Breast epithelium (tissue), 4 donors: ENCODE data around the gene SRP9. TPM values are rescaled to one million over a fixed set of nuclear protein-coding genes. Genes with fewer than 3 reads are reported as not detected.

Experiments used
- DNase-seq, 2 donors: peaks; one replicate each; pipeline ENCODE4 v3.0.0-alpha.2; 2019; ENCODE audit warnings: low spot score in 2 of 2
- H3K27ac ChIP-seq, 2 donors: fragments of 200-600 bp; sonication (generic) in 1 of 2; one replicate each; pipeline ENCODE4 v1.5.1; 2016 to 2019; ENCODE audit warnings: mild to moderate bottlenecking in 1 of 2
- H3K27me3 ChIP-seq, 2 donors: fragments of 200-600 bp; sonication (generic) in 1 of 2; one replicate each; pipeline versions ENCODE4 v1.5.1 to v1.6.0; 2017 to 2019; ENCODE audit warnings: control low read depth in 1 of 2, mild to moderate bottlenecking in 1 of 2
- H3K36me3 ChIP-seq: fragments of 200-600 bp; one replicate; pipeline ENCODE4 v1.5.1; 2019
- H3K4me1 ChIP-seq, 2 donors: fragments of 200-600 bp; sonication (generic); one replicate each; pipeline ENCODE4 v1.5.1; 2016 to 2019; ENCODE audit warnings: control low read depth in 1 of 2
- H3K4me3 ChIP-seq, 3 donors: fragments of 200-600 bp; sonication (generic); 1 replicate in 2 of 3; 2 replicates in 1 of 3; pipeline ENCODE4 v1.5.1; 2016 to 2019; ENCODE audit warnings: mild to moderate bottlenecking in 3 of 3, moderate library complexity in 2 of 3
- H3K9me3 ChIP-seq, 2 donors: fragments of 200-600 bp; sonication (generic) in 1 of 2; one replicate each; pipeline ENCODE4 v1.5.1; 2016 to 2019; ENCODE audit warnings: control low read depth in 1 of 2
- POLR2A ChIP-seq: fragments of 450-650 bp; IDR thresholded peaks from one replicate; pipeline ENCODE4 v1.6.1; 2016; ENCODE audit warnings: antibody characterized with exemption, mild to moderate bottlenecking, moderate library complexity
- POLR2AphosphoS5 ChIP-seq, 3 donors: sonication (generic); formaldehyde crosslinking; IDR thresholded peaks; one replicate each; pipeline ENCODE4 v1.6.1; 2017; ENCODE audit warnings: antibody characterized with exemption in 3 of 3
- intact Hi-C: fragments of 100-400 bp; cut with DNase I; formaldehyde crosslinking; loops from one replicate; pipeline ENCODE4 v1.15.1; 2023; ENCODE audit warnings: low total_unique reads
- total RNA-seq, 3 donors: library from RNA; depleted of rRNA; stranded (reverse); fragments of >200 nt; gene quantifications; one replicate each; pipeline ENCODE4 v1.1.0, GENCODE V29; 2016
- TF ChIP-seq, protein P1 (sequence below), 3 donors: fragments of 450-650 bp; IDR thresholded peaks; one replicate each; pipeline ENCODE4 v1.5.1; 2016 to 2017; ENCODE audit warnings: antibody characterized with exemption in 3 of 3, mild to moderate bottlenecking in 3 of 3, moderate library complexity in 3 of 3

The SRP9 gene
- total RNA-seq, 3 donors from 2014 or later: 168 to 251 (median 205) TPM

DNA sequence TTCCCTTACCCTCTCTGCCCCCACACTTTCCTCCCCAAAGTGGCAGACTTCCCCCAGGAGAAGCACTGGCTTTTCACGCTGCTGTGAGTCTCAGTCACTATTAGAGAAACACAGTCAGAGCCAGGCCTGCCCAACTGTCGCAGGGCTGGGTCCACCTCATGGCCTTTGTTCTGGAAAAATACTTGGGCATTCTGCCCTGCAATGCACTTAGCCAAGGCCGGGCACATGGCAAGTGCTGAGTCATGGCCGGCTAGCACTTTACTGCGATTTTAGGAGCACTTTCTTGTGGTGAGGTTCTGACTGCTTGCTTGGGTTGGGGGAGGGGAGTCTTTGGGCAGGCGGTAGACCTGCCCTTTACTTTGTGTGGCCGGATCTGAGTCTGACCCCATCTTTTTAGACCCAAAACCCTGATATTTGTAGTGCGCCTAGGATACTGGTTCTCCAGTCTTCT, 40.0 kb downstream of the SRP9 start:
- H3K36me3 ChIP-seq: no peaks in the 10 kb centered on the region
- no peaks in the 10 kb centered on the region for H3K27me3 ChIP-seq
- H3K27ac ChIP-seq: peak overlapping the region; percentile 87 to 96
- peak overlapping the region in 1 of 3 donors; percentile 30 for H3K4me3 ChIP-seq
- peaks cover 15 to 21% of the 10 kb centered on the region in 2 donors for H3K4me1 ChIP-seq
- H3K9me3 ChIP-seq: no peaks in the 10 kb centered on the region
- TF ChIP-seq POLR2A: no peak
- peak; percentile 65 to 87 (median 77) for TF ChIP-seq POLR2AphosphoS5 (IDR thresholded peaks at IDR 0.05)
- DNase-seq: peak; percentile 72 to 82
- intact Hi-C loops: no loop called here

DNA sequence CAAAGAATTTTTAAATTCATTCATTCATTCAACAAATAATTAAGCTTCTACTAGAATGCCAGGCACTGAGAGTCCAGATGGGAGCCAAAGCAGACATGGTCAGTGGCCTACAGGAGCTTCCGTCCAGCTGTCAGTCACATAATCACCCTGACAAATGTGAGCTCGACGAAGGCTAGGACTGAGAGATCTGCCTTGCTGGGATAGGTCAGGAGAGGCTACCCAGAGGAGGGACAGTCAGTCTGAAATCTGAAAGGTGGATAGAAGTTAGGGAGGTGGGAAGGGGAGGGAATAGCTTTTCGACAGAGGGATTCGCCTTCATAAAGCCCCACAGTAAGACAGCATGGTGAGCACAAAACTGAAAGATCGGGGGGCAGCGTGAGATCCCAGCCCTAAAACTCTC, 40.6 kb downstream of the SRP9 start:
- H3K27ac ChIP-seq: peak overlapping the region; percentile 87 to 96
- no peaks in the 10 kb centered on the region for H3K36me3 ChIP-seq
- DNase-seq: no peak
- no peaks in the 10 kb centered on the region for H3K27me3 ChIP-seq
- peaks cover 15 to 21% of the 10 kb centered on the region in 2 donors for H3K4me1 ChIP-seq
- H3K9me3 ChIP-seq: no peaks in the 10 kb centered on the region
- H3K4me3 ChIP-seq: no peak overlapping the region
- intact Hi-C loops: no loop called here
- TF ChIP-seq POLR2AphosphoS5 (IDR thresholded peaks at IDR 0.05) (no peak), POLR2A (no peak)
- TF ChIP-seq, protein P1, sequence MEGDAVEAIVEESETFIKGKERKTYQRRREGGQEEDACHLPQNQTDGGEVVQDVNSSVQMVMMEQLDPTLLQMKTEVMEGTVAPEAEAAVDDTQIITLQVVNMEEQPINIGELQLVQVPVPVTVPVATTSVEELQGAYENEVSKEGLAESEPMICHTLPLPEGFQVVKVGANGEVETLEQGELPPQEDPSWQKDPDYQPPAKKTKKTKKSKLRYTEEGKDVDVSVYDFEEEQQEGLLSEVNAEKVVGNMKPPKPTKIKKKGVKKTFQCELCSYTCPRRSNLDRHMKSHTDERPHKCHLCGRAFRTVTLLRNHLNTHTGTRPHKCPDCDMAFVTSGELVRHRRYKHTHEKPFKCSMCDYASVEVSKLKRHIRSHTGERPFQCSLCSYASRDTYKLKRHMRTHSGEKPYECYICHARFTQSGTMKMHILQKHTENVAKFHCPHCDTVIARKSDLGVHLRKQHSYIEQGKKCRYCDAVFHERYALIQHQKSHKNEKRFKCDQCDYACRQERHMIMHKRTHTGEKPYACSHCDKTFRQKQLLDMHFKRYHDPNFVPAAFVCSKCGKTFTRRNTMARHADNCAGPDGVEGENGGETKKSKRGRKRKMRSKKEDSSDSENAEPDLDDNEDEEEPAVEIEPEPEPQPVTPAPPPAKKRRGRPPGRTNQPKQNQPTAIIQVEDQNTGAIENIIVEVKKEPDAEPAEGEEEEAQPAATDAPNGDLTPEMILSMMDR (IDR thresholded peaks at IDR 0.05): no peak

DNA sequence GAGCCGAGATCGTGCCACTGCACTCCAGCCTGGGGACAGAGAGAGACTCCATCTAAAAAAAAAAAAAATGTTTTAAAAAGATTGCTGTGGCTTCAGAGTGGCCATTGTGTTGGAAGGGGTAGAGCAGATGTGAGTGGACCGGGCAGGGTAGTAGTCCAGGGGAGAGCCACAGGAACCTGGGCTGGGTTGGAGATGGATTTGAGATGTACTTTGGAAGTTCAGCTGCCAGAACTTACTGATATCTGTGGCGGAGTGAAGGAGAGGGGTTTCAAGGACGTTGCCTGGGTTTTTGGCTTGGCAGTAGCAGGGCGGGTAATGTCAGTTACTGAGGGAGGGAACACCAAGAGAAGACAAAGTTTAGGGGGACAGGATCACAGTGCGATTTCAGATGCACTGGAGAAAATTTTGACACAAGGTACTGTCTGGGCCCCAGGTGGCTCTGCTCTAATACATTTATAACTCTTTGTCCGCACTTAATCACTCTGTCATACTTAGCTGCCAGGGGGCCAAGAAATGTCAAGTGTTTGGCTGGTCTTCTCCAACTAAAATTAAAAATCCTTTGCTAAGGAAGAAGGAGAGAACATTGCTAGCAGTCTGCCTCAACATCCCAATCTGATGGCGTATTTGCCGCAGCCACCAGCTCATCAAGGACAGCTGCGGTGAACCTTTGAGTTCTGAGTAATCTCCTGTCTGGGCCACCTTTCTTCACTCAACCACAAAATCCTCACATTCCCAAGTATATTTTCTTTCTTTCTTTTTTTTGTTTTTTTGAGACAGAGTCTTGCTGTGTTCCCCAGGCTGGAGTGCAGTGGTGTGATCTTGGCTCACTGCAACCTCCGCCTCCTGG, 41.9 kb downstream of the SRP9 start:
- H3K27ac ChIP-seq: peak overlapping the region in 1 of 2 donors; percentile 13
- H3K36me3 ChIP-seq: no peaks in the 10 kb centered on the region
- no peak overlapping the region for H3K4me3 ChIP-seq
- TF ChIP-seq POLR2A (no peak), POLR2AphosphoS5 (IDR thresholded peaks at IDR 0.05) (no peak)
- TF ChIP-seq, protein P1 (IDR thresholded peaks at IDR 0.05): no peak
- no peaks in the 10 kb centered on the region for H3K27me3 ChIP-seq
- peaks cover 15 to 21% of the 10 kb centered on the region in 2 donors for H3K4me1 ChIP-seq
- no peak for DNase-seq
- intact Hi-C loops: no loop called here
- H3K9me3 ChIP-seq: no peaks in the 10 kb centered on the region

DNA sequence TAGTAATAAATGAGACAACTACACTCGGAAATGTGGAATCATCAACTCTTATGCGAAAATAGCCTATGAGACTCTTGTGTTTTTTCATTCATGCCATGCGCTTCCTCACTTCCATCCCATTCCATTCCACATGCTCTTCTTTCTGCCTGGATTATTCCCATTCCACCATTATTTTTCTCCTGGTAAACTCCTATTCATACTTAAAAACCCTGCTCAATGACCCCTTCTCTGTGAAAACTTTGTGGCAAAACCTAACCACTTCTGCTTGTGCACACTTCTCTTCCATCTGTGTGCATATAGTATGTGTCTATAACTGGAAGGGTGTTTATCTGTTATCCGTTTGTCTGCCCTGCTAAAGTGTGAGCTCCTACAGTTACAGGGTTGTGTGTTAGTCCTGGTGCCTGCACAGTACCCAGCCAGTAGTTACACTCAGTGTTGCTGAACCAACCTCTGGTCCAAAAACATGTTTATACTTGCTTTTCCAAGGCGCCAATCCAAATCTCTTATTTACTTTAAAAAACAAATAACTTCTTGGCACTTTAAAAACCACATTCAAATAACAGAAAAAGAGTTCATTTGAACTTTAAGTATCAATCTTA, 43.0 kb downstream of the SRP9 start:
- TF ChIP-seq POLR2AphosphoS5 (IDR thresholded peaks at IDR 0.05): no peak
- TF ChIP-seq POLR2A: no peak
- TF ChIP-seq, protein P1 (IDR thresholded peaks at IDR 0.05): no peak
- Histone ChIP-seq H3K4me3 (no peak overlapping the region), H3K27me3 (no peaks in the 10 kb centered on the region), H3K9me3 (no peaks in the 10 kb centered on the region), H3K4me1 (peaks cover 15 to 21% of the 10 kb centered on the region in 2 donors), H3K36me3 (no peaks in the 10 kb centered on the region), H3K27ac (no peak overlapping the region)
- intact Hi-C loops: no loop called here
- no peak for DNase-seq

DNA sequence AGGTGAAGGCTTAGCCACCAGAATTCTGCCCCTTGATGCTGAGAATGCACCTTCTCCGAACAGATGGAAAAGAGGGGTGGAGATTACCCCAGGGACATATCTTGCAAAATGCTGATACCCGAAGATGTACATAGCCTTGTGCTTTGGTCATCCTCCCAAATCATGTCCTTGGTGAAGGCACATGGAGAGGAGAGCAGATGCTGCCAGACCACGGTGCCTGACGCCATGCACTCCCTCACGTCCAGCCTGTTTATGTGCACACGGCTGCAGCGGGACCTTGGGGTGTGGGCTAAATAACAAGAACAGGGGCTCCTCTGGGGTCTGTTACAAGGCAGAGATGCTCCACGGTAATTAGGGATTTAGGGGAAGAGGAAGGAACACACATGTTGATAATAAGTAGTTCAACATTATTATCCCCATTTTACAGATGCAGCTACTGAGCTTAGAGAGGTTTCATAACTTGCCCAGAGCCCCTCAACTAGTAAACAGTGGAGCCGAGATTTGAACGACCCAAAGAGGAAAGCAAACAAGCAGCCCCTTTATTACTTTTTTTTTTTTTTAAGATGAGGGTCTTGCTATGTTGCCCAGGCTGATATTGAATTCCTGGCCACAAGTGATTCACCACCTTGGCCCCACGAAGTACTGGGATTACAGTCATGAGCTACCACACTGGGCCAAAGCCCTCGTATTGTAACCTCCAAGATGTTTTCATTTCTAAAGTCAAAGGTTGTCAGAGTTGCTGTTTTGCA, 45.2 kb downstream of the SRP9 start:
- Histone ChIP-seq H3K27me3 (no peaks in the 10 kb centered on the region), H3K36me3 (no peaks in the 10 kb centered on the region), H3K9me3 (no peaks in the 10 kb centered on the region), H3K27ac (peak overlapping the region in 1 of 2 donors; percentile 53), H3K4me3 (no peak overlapping the region), H3K4me1 (peaks cover 2 to 5% of the 10 kb centered on the region in 2 donors)
- DNase-seq: no peak
- TF ChIP-seq POLR2AphosphoS5 (IDR thresholded peaks at IDR 0.05): no peak
- intact Hi-C loops: no loop called here
